CD4-positive, alpha-beta T cell treated with Interleukin-17A for 4 hours (primary cell): ENCODE measurements around the gene S100A10.

Experiments used
- DNase-seq: peaks from one replicate; pipeline ENCODE4 v3.0.0-alpha.2; 2020; ENCODE audit warnings: mixed read lengths

S100A10 gene

DNA sequence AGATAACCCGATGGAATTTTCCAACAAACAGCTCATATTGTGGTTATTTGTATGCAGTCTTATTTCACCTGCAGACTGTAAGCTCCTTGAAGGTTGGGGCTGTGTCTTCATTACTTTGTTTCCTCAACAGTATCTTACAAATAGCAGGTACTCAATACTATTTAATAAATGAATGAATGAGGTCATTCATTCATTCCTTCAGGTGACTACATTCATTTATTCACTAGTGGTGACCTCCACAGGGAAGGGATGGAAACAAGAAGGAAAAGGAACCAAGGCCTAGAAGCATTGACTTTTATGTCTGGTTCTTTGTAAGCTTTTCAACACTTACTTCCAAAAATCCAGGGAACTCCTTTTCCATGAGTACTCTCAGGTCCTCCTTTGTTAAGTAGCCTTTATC, 7.9 kb downstream of the S100A10 start:
- DNase-seq, result no peak

DNA sequence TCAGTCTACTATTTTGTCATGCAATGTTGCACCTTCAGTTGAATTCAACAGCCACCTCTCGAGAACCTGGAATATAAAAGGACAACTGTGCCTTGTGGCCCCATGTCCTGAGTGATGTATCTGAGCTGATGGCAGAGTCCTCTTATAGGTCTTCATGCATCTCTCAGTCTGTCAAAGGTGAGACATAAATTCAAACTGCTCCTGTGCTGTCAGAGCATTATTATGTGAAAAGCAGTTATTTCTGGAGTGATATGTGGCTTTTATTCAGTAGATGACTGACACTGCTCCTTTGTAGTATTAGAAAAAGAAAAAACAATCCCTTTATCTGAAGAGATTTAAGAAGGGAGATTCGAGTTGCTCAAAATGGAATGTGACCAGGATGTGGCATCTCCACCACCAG, 8.4 kb downstream of the S100A10 start:
- no peak for DNase-seq

DNA sequence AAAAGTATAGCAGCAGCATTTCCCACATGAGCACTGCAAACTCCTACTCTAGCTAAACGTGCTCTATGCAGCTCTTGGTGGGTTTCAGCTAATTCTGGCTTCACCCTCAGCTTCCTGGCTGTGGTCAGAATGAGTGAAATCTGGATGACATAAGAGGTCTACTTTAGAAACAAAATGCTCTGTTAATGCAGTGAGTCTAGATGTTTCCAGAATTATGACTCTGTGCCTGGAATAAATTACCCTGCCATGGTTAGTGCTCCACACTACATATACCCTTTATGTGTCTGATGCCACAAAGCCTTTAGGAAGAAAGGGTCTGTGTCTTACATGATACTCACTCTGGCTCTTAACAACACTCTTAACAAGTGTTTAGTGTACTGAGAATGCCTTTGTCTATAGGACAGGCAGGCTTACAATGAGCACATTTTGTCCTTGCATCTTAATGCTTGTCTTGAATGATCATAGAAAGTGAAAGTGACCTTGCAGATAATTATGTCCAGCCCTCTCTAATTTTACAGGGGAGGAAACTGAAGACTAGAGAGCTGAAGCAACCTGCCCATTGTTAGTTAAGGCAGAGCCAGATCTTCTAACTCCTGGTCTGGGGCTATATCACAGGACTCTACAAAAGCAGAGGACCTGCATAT, 9.2 kb downstream of the S100A10 start:
- DNase-seq, result no peak

DNA sequence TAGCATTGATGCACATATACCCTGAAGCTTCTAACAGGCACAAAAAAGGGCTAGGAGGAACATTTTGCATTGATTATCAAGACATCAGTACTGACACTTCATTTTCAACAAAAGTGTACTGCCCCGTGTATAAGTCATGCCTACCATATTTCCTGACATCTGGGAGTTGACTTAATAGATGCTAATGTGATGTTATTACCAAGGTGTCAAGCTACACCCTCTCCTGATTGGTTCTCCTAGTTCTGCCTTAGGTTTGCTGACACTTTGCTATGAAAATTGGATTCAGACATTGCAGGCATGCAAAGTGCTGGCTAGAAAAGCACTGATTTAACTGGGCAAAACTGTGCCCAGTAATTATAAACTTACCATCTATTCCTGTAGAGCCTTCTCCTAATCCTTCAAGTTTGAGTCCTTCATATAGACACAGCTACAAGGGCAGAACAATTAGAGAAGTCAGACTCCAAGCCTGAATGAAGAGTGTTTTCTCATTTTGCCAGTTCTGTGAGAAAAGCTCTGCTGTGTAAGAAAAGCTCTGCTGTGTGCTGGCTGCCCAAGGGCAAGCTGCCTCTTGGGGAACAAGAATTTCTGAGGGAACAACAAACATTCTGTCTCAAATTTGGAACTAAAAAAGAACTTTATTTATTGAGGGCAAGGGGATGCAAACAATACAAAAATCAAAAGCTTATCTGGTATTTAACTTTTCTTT, 11.2 kb downstream of the S100A10 start:
- DNase-seq, result no peak

DNA sequence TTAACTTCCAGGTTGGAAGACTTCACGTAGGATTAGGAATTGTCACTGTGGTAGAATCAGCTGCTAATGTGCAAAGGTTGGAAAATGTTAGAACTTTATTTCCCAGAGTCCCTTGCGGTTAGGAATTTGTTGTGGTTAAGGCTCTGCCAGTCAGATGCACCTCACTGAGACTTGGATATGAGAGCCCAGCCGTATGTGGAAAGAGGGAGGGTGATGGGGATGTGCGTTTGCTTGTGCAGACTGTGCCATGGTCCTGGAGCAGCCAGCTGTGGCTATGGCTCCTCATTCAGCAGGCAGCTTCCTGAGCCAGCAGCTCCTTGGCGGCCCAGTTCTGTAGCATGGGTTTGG, 12.5 kb downstream of the S100A10 start:
- no peak for DNase-seq

DNA sequence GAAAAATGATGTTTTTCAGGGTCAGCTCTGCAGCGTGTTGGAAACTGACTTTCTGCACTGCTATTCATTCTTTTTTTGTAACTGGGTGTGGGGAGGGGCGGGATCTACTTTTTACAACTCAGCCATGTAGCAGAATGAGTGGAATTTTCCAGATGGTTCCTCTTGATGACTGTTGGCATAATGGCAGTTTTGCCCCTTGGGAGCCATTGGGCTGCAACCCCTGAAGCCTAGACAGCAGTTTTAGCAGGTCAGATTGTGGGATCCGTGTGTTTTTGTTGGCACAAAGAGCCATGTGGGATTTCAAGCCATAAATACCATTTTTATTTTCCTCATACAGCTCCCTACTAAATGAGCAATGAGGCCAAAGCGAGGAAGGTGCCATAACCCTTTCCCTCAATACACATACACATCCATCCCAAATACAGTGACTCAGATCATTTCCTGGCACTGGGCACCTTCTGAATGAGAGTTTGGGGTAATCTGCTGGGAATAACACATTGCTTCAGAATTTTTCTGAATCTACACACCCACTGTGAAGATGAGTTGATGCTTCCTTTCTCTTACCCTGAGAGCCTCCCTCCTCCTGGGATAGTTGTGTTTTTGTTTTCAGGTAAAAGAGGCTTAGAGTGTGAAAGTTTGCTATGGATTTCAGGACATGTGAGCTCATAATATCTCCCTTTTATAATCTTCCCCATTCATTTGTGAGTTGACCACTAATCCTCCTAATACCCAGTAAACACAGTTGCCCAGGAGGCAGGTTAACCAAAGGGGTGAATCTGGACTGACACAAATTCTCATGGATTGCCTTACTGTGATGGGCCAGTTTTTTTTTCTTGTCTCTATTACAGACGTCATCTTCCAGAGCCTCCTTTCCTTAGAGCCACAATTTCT, 13.1 kb downstream of the S100A10 start:
- no peak for DNase-seq

DNA sequence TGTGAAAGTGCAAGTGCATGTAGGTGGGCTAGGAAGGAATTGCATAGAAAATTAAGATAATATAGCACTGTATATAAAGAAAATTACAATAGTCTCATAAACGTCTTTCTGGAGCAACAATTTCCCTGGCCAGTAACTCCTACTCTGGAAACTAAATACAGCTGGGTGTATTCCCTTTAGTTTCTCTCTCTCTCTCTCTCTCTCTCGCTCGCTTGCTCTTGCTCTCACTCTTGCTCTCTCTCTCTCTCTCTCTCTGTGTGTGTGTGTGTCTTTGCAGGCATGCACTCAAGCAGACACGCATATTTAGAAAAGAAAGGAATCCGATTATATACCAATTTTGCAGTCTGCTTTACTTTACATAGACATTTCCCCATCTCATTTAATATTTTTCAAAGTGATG, 14.7 kb downstream of the S100A10 start:
- no peak for DNase-seq

DNA sequence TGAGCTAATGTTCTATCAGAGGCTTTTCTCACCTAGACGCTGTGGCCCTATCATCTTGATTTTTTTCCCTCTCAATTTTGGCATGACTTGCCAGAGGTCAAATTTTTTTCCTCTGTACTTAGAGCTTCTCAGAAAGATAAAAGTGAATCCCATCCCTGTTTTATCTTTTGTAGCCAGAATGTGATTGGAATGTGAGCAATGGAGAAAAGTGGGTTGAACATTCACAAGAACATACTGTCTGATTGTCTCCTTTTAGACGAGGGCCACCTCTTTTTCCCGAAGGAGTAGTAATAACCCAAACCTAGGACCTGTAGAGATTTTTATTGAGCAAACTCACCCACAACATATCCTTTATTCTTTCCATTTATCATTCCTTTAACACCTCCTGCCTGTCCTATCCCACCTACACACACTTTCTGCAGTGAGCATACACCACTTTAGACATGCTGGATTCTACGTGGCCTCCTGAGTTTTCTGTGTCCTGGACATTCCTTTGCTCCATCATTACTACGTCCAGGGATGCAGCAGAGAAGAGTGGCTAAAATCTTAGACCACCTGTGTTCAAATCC, 15.9 kb downstream of the S100A10 start:
- DNase-seq, result no peak

DNA sequence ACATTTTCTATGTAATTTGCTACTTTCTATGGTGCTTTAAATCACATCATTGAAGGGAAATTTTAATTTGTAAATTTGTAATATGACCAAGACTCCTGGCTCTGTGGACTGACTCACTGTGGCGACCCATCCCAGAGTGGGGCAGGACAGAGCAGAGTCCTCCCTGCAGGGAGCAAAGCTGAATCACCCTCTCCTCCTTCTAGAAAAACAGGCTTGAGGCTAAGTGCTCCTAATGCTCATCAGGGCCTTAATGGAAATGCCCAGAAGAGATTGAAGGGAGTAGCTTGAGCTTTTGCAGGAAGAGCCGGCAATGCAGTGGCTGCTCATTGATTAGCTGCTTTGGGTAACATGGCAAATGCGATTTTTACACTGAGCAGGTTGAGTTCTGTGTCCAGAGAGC, 16.8 kb downstream of the S100A10 start:
- no peak for DNase-seq

DNA sequence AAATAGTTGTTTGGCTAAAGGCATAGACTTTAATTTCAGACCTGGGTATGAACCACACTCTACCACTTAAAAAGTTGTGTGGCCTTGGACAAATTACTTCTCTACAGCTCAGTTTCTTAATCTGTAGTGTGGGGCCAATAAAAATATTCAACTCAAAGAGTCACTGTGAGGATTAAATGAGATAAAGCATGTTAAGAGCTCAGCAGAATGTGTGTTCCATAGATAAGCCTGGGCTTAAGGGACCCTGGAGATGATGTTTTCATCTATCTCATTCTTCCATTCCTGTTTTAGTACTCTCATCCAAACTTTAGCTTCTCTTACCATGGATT, 17.7 kb downstream of the S100A10 start:
- no peak for DNase-seq

DNA sequence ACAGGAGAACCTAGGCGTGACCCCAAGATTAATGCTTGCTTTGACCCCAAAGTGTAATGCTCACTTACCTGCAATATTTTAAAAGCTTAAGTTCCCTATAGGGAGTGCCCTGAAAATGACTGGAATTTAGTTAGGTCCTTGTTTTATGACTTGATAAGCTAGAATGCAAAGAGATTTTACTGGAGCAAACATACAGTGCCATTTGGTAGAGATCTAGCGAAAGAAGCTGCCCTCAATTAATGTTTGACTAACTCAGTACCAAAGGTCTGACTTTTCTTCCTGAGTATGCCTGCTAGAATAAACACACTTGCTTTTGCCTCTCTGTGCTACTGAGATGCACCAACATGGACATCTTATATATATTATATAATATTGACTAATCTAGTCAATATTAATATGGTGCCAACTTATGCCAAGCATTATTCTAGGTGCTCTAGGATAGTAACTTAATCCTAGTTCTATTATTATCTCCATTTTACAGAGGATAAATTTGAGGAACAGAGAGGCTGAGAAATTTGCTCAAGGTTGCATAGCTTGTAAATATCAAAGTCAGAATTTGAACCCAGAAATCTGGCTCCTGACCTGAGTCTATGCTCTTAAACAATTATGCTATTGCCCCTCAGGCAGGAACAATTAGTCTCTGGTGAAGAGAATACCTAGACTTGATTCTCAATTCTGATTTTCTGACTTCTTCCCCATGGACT, 18.2 kb downstream of the S100A10 start:
- no peak for DNase-seq

DNA sequence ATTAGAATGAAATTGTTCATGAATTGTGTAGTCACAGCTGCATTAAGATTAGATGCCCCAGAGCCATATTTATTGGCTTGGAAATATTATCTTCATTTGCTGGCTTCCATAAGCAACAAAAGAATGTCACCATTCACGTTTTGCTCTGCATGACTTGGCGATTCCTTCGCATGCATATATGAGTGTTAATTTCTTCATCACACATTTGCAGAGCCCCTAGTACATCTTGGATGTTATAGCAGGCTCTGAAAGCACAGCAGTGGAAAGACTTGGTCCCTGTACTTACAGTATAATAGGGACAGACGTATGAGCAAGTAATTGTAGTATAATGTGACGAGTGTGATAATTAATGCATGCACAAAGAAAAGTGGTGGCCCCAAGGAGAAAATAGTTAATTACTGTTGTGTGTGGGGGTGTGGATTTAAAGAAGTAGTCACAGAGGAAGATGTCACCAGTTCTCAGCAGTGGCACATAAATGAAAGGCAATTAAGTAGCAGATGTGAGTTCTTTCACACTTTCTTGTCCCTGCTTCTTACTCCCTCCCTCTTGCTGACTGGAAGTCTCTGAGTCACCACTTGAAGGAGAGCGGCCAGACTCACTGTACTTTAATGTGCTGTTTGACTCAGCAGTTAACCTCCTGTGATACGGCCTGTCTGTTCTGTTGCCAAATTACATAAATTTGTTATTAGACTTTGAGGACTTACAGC, 21.0 kb downstream of the S100A10 start:
- peak; percentile 41 for DNase-seq

DNA sequence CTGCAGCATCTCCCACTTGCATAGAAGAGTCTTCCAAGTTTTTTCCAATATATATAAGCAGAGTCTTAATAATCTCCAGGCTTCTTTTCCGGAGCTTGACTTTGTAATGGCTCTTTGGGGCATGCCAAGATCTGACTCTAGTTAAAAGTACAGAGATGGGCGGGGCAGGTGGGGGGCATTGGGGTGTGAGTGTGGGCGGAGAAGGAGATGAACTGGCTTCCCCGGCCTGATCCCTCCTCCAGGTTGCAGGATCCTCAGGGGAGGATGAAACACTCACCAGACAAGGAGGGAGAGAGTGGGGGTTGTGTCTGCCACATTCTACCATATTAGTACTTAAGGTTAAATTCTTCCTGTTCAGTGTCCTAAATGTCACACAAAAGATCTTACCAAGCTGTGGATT, 23.0 kb downstream of the S100A10 start:
- DNase-seq, result no peak

DNA sequence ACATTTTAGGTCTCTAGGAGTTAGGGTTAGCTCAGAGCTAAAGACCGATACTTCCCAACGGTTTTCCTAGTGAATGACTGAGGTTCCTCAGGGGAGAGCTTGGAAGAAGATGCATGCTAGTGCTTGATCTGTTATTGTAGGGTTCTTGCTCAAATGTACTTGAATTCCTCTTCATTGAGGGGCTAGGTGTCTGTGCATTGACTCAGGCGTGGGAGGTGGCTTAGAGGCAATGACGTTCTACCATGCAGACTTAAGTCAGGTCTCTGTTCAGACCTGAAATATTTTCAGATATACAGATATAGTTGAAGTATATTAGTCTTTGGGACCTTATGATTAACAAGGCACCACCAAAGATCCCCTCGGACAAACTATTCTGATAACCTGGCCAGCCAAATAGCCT, 23.5 kb downstream of the S100A10 start:
- DNase-seq, result no peak

DNA sequence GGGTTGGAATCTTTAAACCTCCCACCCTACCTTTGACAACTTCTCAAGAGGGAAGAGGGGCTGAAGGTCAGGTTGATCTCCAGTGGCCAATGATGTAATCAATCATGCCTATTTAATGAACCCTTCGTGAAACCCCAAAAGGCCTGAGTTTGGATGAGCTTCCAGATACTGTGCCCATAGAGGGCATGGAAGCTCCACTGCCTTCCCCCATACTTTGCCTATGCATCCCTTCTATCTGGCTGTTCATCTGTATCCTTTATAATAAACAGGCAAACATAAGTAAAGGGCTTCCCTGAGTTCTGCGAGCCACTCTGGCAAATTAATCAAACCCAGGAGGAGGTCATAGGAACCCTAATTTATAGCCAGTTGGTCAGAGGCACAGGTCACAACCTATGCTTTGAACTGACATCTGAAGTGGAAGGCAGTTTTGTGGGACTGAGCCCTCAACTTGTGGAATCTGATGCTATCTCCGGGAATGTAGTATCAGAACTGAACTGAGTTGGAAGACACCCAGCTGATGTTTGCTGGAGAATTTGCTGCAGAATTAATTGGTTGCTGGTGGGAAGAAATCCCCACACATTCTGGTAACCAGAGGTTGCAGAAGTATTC, 24.8 kb downstream of the S100A10 start:
- DNase-seq, result no peak

DNA sequence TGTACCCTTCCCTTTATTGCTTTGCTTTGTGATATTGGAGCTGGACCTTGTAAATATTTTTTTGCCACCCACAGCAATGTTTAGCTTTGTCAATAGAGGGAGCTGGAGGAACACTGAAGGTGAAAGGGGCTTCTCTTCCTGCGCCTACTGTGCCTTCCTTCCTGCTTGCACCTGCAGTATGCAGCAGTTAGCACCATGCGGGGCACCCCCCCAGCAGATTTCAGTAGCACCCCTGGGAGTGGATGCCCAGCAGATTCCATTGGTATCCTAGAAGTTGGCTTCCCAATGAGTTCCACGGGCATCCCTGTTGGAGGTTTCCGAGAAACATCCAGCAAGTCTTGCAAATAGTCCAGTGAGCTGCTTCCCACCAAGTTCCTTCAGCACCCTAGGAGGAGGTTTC, 25.6 kb downstream of the S100A10 start:
- DNase-seq, result peak; percentile 65

DNA sequence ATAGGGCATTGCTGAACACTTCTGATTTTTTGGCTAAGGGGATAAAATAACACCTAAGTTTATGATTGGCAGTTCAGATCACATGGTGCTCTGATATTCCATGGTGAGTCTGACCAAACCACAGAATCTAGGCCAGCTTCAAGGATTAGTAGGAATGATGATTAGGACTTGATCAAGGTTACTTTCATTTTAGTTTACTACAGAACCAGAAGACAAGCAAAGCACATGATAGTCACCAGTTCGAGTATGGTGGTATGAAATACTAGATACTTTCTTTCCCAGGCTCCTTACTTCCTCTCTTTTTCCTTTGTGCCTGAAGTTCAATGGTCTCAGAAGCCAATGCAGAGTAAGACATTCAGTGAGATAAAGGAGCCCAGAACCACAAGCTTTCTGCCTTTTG, 26.6 kb downstream of the S100A10 start:
- no peak for DNase-seq

DNA sequence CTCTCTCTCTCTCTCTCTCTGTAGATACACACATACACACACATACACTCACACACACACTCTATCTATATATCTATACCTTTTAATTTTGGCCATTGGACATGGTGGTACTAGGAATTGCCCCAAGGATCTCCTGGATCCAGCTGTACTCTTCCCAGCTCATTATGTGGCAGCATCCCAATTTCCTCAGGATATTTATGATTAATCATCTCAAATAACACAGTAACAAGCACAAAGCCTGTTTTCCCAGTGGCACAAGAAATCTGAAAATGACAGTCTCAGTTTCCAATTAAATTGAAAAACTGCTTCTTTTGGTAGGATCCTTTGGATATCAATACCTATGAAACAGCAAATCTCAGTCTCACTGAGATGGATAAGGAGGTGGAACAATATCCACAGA, 27.6 kb downstream of the S100A10 start:
- DNase-seq, result no peak

DNA sequence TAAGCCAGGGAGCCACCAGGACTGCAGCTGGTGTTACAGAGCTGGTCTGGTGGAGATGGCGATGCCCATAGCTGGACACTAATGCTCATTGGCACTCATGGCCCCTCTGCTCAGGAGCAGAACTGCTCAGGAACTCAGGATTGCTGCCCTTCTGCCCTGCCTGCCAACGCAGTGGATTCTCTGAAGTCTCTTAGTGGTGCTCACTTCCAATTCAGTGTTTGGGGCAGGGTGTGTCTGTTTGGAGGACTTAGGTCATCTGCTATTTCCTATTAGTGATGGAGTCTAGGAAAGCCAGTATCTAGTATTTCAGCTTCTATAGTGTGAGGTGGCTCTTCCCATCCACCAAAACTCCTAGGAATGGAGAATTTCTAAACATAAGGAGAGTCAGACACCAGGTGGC, 29.1 kb downstream of the S100A10 start:
- no peak for DNase-seq

DNA sequence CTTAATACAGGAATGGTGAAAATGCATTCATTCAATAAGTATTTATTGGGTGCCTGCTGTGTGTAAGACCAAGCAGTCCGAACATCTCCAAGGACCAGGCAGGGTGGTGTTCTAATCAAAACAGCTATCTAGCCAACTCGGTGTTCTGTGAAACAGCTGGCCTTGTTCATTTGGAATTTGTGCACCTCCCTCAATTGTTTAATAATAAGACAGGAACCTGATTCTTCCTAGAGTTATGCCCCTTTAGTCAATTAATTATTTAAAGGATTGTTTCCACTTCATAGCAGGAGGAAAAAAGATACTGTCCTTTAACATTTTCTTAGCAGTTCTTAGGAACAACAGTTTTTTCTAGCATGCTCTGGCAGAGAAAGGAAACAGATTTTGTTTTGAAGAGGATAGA, 30.4 kb downstream of the S100A10 start:
- DNase-seq, result no peak

DNA sequence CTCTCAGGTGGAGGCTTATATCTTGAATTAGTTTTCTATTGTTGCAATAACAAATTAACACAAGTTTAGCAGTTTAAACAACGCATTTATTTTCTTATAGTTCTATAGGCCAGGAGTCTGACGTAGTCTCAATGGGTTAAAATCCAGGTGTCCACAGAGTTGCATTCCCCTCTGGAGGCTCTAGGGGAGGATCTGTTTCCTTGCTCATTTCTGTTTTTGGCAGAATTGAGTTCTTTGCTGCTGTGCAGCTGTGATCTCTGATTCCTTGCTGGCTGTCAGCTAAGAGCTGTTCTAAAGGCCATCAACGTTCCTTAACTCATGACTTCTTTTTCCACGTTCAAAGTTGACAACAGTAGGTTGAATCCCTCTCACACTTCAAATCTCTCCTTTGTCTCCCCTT, 31.8 kb downstream of the S100A10 start:
- no peak for DNase-seq
